Liver (tissue), 9 donors: ENCODE measurements around the gene NMNAT2. TPM values are rescaled to one million over a fixed set of nuclear protein-coding genes. Genes with fewer than 3 reads are reported as not detected.
A peak's percentile ranks its signal among the peaks of the same experiment; 100 is the strongest.

ENCODE experiments used
- DNase-seq: peaks from one replicate; pipeline ENCODE4 v3.0.0-alpha.2; 2017; ENCODE audit warnings: low spot score
- H3K27ac ChIP-seq, 2 donors: one replicate each; pipeline ENCODE4 v1.7.0; 2013; ENCODE audit warnings: inconsistent platforms in 2 of 2, low read length in 2 of 2, control low read depth in 1 of 2, low read depth in 1 of 2, mild to moderate bottlenecking in 1 of 2
- H3K27me3 ChIP-seq, 4 donors: one replicate each; pipeline versions ENCODE4 v1.6.1 to v1.7.0; 2013; ENCODE audit warnings: low read length in 3 of 4, inconsistent platforms in 1 of 4, mild to moderate bottlenecking in 1 of 4, moderate library complexity in 1 of 4; ENCODE audit not compliant: control insufficient read depth in 4 of 4, insufficient read depth in 4 of 4
- H3K36me3 ChIP-seq, 4 donors: one replicate each; pipeline versions ENCODE4 v1.6.1 to v1.7.0; 2013; ENCODE audit warnings: low read length in 3 of 4, mild to moderate bottlenecking in 3 of 4, low read depth in 1 of 4, moderate library complexity in 1 of 4; ENCODE audit not compliant: control insufficient read depth in 4 of 4, insufficient read depth in 3 of 4
- H3K4me1 ChIP-seq, 4 donors: one replicate each; pipeline versions ENCODE4 v1.6.1 to v1.7.0; 2013; ENCODE audit warnings: low read length in 3 of 4, mild to moderate bottlenecking in 3 of 4, moderate library complexity in 1 of 4; ENCODE audit not compliant: control insufficient read depth in 4 of 4, insufficient read depth in 4 of 4
- H3K4me3 ChIP-seq, 3 donors: one replicate each; pipeline versions ENCODE4 v1.6.1 to v1.7.0; 2013; ENCODE audit warnings: low read length in 3 of 3, control low read depth in 1 of 3, low read depth in 1 of 3, mild to moderate bottlenecking in 1 of 3
- H3K9ac ChIP-seq, 2 donors: one replicate each; pipeline ENCODE4 v1.7.0; 2013; ENCODE audit warnings: low read length in 2 of 2, mild to moderate bottlenecking in 2 of 2, moderate library complexity in 2 of 2, control low read depth in 1 of 2, low read depth in 1 of 2
- H3K9me3 ChIP-seq, 4 donors: one replicate each; pipeline versions ENCODE4 v1.6.1 to v1.7.0; 2013; ENCODE audit warnings: low read length in 3 of 4; ENCODE audit not compliant: control insufficient read depth in 4 of 4
- ATF3 ChIP-seq: IDR thresholded peaks from 2 replicates; pipeline ENCODE4 v1.6.1; 2016; ENCODE audit warnings: antibody characterized with exemption
- CTCF ChIP-seq: fragments of 150-350 bp; IDR thresholded peaks from 2 replicates; pipeline ENCODE4 v1.5.1; 2017; ENCODE audit warnings: improper control_type of control experiment, low read depth, low read length; ENCODE audit not compliant: missing input control
- EGR1 ChIP-seq, 2 donors: IDR thresholded peaks; 2 replicates each; pipeline ENCODE4 v1.6.1; 2016 to 2018; ENCODE audit warnings: antibody characterized with exemption in 2 of 2, low read depth in 2 of 2
- FOXA1 ChIP-seq: IDR thresholded peaks from 2 replicates; pipeline ENCODE4 v1.6.1; 2016; ENCODE audit warnings: antibody characterized with exemption
- FOXA2 ChIP-seq: IDR thresholded peaks from 2 replicates; pipeline ENCODE4 v1.6.1; 2016; ENCODE audit warnings: antibody characterized with exemption
- HNF4G ChIP-seq: IDR thresholded peaks from 2 replicates; pipeline ENCODE4 v1.6.1; 2016; ENCODE audit warnings: antibody characterized with exemption
- JUND ChIP-seq, 2 donors: IDR thresholded peaks; 2 replicates each; pipeline ENCODE4 v1.6.1; 2016; ENCODE audit warnings: antibody characterized with exemption in 2 of 2
- MAX ChIP-seq: IDR thresholded peaks from 2 replicates; pipeline ENCODE4 v1.6.1; 2016; ENCODE audit warnings: antibody characterized with exemption
- NR2F2 ChIP-seq: IDR thresholded peaks from 2 replicates; pipeline ENCODE4 v1.6.1; 2016; ENCODE audit warnings: antibody characterized with exemption
- REST ChIP-seq: IDR thresholded peaks from 2 replicates; pipeline ENCODE4 v1.6.1; 2016; ENCODE audit warnings: antibody characterized with exemption, mild to moderate bottlenecking
- RXRA ChIP-seq, 2 donors: IDR thresholded peaks; 2 replicates each; pipeline ENCODE4 v1.6.1; 2017 to 2018; ENCODE audit warnings: antibody characterized with exemption in 2 of 2, mild to moderate bottlenecking in 1 of 2
- SP1 ChIP-seq: IDR thresholded peaks from 2 replicates; pipeline ENCODE4 v1.6.1; 2018; ENCODE audit warnings: antibody characterized with exemption, mild to moderate bottlenecking
- TAF1 ChIP-seq: conservative IDR thresholded peaks from 2 replicates; pipeline ENCODE4 v1.6.1; 2016; ENCODE audit warnings: antibody characterized with exemption, mild to moderate bottlenecking
- YY1 ChIP-seq: IDR thresholded peaks from 2 replicates; pipeline ENCODE4 v1.6.1; 2016; ENCODE audit warnings: antibody characterized with exemption, mild to moderate bottlenecking
- WGBS: extraction: QIAGEN DNeasy Blood & Tissue Kit; methylation state at CpG from one replicate; pipeline ENCODE4 v1.1.7; 2013; 5-methylcytosine and 5-hydroxymethylcytosine counted together
- polyA plus RNA-seq, 2 donors: library from polyadenylated mRNA; stranded (reverse) in 1 of 2; unstranded in 1 of 2; fragments of 200-250 nt in 1 of 2; fragments of >200 nt in 1 of 2; fragmentation: Nextera tagmentation in 1 of 2; extraction: Ambion mirVana in 1 of 2; gene quantifications; one replicate each; pipeline versions ENCODE4 v1.2.1 to v1.2.3, GENCODE V29; 2013 to 2015
- total RNA-seq, 2 donors: library from RNA; depleted of rRNA; stranded (reverse); fragments of >200 nt; gene quantifications; one replicate each; pipeline ENCODE4 v1.2.3, GENCODE V29; 2014
- donor health status: healthy.
- donor health status: healthy.
- donor health status: healthy.
- donor health status: healthy.
- donor health status: healthy.

Gene NMNAT2
- total and polyA plus RNA-seq, 4 donors = under 0.01 to 0.07 (median 0.05) TPM; not detected in 1

- no peak overlapping the region for H3K27ac ChIP-seq
- no peak for DNase-seq
- no peak overlapping the region for H3K9ac ChIP-seq
- WGBS = 86% methylated on average over 1 of the region's 1 CpG
- H3K9me3 ChIP-seq = no peaks in the 10 kb centered on the region
- no peaks in the 10 kb centered on the region for H3K4me1 ChIP-seq
- no peak overlapping the region for H3K4me3 ChIP-seq
- H3K27me3 ChIP-seq = no peaks in the 10 kb centered on the region
- TF ChIP-seq FOXA1 (no peak), NR2F2 (peak; percentile 21)
- no peaks in the 10 kb centered on the region for H3K36me3 ChIP-seq
Observed at GRCh38 chr1:183244466-183244865, 173.7 kb downstream of the NMNAT2 start.

GRCh38 chr1:183243161-183244050 lies 174.8 kb downstream of the NMNAT2 start:
- Histone ChIP-seq H3K9ac (no peak overlapping the region), H3K36me3 (no peaks in the 10 kb centered on the region), H3K4me3 (no peak overlapping the region), H3K9me3 (no peaks in the 10 kb centered on the region), H3K27me3 (no peaks in the 10 kb centered on the region), H3K27ac (no peak overlapping the region), H3K4me1 (no peaks in the 10 kb centered on the region)
- no peak for TF ChIP-seq SP1
- no peak for TF ChIP-seq CTCF
- TF ChIP-seq ATF3 = no peak
- TF ChIP-seq HNF4G = no peak
- TF ChIP-seq EGR1 (IDR thresholded peaks at IDR 0.05; ENCODE audit: low read depth in 2 of 2) = no peak
- no peak for TF ChIP-seq TAF1
- TF ChIP-seq RXRA (IDR thresholded peaks at IDR 0.05) = no peak
- no peak for TF ChIP-seq JUND (IDR thresholded peaks at IDR 0.05)
- TF ChIP-seq YY1 = no peak
- TF ChIP-seq MAX = no peak
- no peak for TF ChIP-seq REST
- TF ChIP-seq FOXA2 = no peak
- TF ChIP-seq FOXA1 = no peak
- DNase-seq = no peak
- 86% methylated on average over 5 of the region's 5 CpGs for WGBS
